ENCODE measurements around the gene CNTLN.
A peak's percentile ranks its signal among the peaks of the same experiment; 100 is the strongest.
"Not testable (repeated sequence)": the region's sequence is repeated elsewhere in the genome, so short reads cannot be mapped to it uniquely, and the experiment has no call there.

The CNTLN gene

DNA sequence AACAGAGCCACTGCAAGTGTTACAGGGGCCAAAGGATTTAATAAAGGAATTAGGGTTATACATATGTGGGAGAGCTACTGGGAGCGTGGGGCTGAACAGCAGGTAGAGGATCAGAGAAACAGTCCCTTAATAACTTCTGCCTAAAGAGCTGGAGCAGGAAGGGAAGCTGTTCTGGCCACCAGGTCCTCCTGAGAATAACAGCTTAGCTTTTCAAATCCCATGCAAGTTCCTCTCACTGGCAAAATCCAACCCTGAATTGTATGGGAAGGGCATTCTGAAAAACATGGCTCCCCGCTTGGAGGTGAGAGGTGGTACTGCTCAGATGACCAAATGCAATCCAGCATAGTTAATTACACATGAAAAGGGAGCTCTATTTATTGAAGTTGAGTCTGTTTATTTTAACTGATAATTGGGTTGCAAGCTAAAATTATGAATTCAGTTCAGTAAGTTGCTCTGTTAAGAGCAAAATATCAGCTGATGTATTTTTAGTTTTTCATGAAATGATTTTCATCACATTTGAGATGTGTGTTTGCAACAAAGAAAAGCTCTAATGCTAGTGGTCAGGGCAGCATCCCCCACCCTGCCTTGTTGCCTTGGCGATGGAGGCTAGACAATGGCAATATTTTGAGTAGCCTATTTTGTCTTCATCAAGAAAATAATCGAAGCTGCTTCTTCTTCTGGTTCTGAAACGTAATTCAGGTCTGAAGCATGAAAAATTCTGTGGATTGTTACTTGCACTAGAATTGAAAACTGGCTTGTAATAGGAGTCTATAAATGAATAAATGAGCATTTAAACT, 385.6 kb downstream of the CNTLN start:
- TF ChIP-seq, protein P1, sequence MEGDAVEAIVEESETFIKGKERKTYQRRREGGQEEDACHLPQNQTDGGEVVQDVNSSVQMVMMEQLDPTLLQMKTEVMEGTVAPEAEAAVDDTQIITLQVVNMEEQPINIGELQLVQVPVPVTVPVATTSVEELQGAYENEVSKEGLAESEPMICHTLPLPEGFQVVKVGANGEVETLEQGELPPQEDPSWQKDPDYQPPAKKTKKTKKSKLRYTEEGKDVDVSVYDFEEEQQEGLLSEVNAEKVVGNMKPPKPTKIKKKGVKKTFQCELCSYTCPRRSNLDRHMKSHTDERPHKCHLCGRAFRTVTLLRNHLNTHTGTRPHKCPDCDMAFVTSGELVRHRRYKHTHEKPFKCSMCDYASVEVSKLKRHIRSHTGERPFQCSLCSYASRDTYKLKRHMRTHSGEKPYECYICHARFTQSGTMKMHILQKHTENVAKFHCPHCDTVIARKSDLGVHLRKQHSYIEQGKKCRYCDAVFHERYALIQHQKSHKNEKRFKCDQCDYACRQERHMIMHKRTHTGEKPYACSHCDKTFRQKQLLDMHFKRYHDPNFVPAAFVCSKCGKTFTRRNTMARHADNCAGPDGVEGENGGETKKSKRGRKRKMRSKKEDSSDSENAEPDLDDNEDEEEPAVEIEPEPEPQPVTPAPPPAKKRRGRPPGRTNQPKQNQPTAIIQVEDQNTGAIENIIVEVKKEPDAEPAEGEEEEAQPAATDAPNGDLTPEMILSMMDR (IDR thresholded peaks at IDR 0.05; ENCODE audit: low read length, missing control alignments), result no peak
- H3K4me3 ChIP-seq (replicated peaks; ENCODE audit: low read depth, low read length), result no peak overlapping the region
- DNase-seq (ENCODE audit: low read depth), result no peak

DNA sequence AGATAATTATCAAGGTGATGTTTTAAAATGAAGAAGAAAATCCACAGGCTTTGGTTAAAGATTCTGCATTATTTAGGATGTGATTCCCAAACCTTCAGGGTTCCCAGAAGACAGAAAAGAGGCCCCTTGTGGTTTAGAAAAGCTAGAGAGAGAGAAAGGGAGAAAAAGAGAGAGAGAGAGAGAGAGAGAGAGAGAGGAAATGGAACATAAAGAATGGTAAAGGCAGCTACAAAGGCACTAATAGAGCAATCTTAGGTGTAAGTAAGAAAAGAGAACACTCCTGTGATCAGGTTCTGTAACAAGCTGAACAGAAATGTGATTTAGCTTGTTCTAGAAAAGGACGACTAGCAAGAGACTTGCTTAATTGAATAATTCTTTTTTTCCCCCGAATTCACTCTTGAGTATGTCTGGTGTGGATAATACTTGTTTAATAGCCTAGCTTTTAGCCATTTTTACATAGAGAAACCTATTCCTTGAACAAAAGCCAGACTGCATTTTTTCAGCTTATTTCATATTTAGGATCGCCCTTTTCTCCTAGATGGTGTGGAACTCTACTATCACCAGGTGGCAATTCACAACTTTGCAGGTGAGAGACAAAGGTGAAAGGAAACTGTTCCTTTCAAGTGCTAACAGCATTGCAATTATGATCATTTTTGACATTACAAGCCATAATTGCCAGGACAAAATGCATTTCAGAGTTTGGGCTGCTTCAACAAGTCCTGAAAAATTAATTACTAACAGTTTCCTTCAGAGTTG, 386.4 kb downstream of the CNTLN start:
- TF ChIP-seq, protein P1 (IDR thresholded peaks at IDR 0.05; ENCODE audit: low read length, missing control alignments), result no peak
- DNase-seq (ENCODE audit: low read depth), result no peak
- no peak overlapping the region for H3K4me3 ChIP-seq (replicated peaks; ENCODE audit: low read depth, low read length)

DNA sequence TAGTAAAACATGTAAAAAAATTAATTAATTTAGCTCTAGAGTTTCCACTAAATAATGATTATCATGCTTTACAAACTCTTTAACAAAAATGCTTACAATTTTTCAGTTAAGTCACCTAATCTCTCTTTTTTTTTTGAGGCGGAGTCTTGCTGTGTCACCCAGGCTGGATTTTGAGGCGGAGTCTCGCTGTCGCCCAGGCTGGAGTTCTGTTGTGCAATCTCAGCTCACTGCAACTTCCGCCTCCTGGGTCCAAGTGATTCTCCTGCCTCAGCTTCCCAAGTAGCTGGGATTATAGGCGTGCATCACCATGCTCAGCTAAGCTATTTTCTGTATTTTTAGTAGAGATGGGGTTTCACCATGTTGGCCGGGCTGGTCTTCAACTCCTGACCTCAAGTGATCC, 391.9 kb downstream of the CNTLN start:
- not testable (repeated sequence) for DNase-seq (ENCODE audit: low read depth); H3K4me3 ChIP-seq (replicated peaks; ENCODE audit: low read depth, low read length)

DNA sequence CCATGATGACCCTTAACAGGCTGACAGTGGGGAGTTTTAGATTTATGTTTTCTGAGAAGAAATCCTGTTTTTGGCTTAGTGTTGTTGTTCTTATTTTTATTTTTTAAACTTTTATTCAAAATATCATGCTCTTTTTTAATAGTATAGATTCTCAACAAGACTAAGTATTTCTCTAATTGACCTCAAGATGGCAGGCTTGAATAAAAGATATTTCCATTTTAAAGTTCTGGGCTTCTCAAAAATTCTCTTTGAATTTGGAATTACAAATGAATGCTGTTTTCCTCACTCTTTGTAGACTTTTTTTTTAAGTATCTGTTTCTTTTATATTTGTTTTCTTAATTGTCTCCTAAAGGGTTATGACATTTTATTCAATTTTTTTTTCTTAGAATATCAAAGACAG, 394.0 kb downstream of the CNTLN start:
- no peak overlapping the region for H3K4me3 ChIP-seq (replicated peaks; ENCODE audit: low read depth, low read length)
- peak; percentile 36 for DNase-seq (ENCODE audit: low read depth)
- TF ChIP-seq, protein P1 (IDR thresholded peaks at IDR 0.05; ENCODE audit: low read length, missing control alignments), result peak; percentile 31

DNA sequence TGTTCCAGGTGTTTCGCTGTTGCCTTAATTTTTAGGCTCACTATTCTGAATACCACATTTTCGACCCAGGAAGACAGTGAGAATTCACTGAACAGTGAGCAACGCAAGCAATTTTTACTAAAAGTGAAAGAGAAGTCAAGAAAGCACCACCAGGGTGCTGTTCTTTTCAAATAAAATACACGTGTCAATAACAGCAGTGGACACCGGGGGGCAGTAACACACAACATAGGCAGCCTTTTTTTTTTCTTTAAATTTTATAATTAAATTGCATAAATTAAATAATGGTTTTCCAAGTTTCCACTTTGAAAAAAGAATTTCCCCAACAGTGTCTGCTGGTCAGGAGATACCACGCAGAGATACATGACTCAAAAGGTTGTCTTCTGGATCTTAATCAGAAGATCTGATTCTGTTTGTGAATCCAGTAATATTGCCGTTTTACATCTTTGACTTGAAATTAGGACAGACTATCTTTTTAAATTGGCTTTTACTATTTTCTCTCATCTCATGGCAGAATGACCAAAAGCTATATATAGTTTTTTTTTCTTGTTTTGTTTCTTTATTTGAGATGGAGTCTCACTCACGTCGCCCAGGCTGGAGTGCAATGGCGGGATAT, 396.9 kb downstream of the CNTLN start:
- TF ChIP-seq, protein P1 (IDR thresholded peaks at IDR 0.05; ENCODE audit: low read length, missing control alignments), result peak; percentile 71
- peak; percentile 65 for DNase-seq (ENCODE audit: low read depth)
- H3K4me3 ChIP-seq (replicated peaks; ENCODE audit: low read depth, low read length), result peak overlapping the region; percentile 33

DNA sequence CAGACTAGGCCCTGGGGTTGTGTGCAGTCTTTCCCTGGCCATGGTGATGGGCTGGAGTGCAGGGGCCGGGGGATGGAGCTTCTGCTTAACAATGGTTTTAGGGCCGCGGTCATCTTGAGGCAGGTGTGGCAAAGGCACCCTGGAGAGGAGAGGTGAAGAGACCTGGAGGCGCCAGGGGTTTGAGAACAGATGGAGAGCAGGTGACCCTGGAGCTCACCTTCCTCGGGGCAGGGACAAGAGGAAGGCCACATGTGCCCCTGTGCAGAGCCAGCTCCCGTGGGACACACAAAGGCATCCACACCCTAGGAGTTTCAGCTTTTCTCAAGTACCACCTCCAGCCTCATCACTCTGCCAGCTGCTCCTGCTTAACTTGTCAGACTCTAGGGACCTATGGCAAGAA, 397.6 kb downstream of the CNTLN start:
- TF ChIP-seq, protein P1 (IDR thresholded peaks at IDR 0.05; ENCODE audit: low read length, missing control alignments), result no peak
- DNase-seq (ENCODE audit: low read depth), result no peak

DNA sequence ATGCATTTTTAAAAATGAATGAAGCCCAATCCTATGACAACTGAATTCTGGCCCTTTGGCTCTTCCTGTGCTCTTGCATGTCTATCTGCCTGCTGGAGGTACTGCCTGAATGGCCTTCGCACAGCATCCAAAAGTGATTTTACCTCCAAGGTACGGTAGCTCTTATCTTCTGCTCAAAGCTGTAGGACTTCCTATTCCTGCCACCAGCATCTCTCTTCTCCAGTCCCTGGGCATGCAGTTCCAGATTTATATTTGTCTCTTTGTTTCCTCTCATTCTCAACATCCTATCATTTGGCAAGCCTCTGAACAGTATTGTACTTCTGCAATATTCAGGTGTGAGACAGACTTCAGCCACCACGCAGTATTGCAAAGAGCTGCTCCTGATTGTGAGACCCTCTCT, 400.3 kb downstream of the CNTLN start:
- DNase-seq (ENCODE audit: low read depth), result no peak
- no peak overlapping the region for H3K4me3 ChIP-seq (replicated peaks; ENCODE audit: low read depth, low read length)
- TF ChIP-seq, protein P1 (IDR thresholded peaks at IDR 0.05; ENCODE audit: low read length, missing control alignments), result no peak

More for the DNA sequence above, 397.6 kb downstream of the CNTLN start:
- H3K4me3 ChIP-seq (replicated peaks; ENCODE audit: low read depth, low read length), result no peak overlapping the region

All from fibroblast of pulmonary artery (primary cell).